ENCODE measurements around the gene CLDN6.
A peak's percentile ranks its signal among the peaks of the same experiment; 100 is the strongest.

CLDN6 gene

GRCh38 chr16:2971134-2971984 is 46.6 kb downstream of the CLDN6 start:
- DNase-seq (ENCODE audit: low spot score), result no peak

DNA sequence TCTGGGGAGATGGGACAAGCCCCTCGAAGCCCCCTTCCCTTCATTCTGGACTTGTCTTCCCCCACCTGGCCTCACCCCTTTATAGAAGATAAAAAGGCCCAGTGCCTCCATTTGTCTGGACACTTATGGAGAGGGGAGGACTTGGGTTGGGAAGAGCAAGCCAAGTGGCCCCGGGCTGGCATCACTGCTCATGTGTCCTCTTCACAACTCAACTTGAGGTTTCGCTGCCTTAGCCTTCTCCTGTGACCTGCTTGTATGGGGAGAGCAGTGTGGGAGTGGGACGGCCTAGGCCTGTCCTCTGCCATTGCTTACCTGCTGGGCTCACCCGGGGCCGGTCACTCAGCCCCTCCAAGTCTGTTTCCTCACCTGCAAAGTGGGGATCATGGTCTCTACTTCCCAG is 47.4 kb downstream of the CLDN6 start:
- no peak for DNase-seq (ENCODE audit: low spot score)

GRCh38 chr16:2969545-2970521 is 48.1 kb downstream of the CLDN6 start:
- DNase-seq (ENCODE audit: low spot score), result no peak

DNA sequence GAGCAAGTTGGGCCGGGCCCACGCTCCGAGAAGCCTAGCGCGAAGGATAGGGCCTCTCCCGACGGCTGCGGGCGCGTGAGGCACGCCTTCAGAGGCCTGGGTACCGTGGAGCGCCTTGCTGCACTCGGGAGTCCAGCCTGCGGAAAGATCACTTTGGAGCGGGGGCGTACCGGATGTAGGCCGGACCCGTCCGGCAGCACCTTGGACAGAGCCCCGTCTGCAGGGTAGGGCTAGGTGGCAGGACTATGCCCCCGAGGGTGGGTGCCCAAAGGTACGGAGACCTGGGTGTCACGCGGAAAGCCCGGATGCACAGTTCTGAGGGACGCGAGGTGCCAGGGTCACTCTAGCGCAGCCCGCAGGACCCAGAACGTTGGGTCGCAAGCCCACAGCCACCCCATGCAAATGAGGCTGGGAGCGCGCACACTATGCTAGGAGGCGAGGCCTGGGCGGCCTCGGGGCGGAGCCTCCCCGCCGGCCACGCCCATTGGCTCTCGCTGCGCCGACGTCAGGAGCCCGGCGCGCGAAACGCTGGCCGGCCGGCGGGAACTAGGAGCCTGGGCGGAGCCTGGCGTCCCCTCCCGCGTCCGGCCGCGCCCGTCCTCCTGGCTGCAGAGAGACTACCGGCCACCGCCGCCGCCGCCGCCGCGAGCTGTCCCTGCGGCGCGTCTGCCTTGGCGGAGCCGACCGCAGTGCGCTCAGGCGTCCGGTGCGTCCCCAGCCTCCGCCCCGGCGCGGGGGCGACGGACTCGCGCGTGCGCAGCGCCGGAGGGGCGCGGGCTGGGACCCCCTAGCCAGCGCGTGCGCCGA is 49.0 kb downstream of the CLDN6 start, which contains the start of gene PAQR4:
Gene PAQR4, plus strand, starts transcription at position 611 of the 807 bp plus-strand sequence. CDS start 327 bp downstream, outside the sequence.
- DNase-seq (ENCODE audit: low spot score), result peak; percentile 90

- DNase-seq (ENCODE audit: low spot score), result no peak
Observed at GRCh38 chr16:2968368-2968737, 49.6 kb downstream of the CLDN6 start.

- DNase-seq (ENCODE audit: low spot score), result no peak
Observed at GRCh38 chr16:2967721-2968161, 50.2 kb downstream of the CLDN6 start.

DNA sequence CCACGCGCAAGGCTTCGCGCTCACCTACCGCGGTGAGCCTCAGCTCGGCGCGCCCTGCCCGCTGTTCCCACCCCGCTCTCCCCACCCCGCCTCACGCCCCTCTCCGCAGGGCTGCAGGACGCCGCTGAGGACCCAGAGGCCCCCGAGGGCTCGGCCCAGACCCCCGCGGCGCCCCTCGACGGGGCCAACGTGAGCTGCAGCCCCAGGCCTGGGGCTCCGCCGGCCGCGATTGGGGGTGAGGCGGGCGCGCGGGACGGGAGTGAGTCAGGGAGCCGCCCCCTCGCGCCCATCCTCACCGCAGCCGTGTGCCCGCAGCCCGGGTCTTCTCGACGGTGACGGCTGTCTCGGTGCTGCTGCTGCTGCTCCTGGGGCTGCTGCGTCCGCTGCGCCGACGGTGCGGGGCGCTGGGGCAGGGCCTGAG is 50.8 kb downstream of the CLDN6 start:
- no peak for DNase-seq (ENCODE audit: low spot score)

GRCh38 chr16:2966808-2967191 is 51.2 kb downstream of the CLDN6 start:
- no peak for DNase-seq (ENCODE audit: low spot score)

DNA sequence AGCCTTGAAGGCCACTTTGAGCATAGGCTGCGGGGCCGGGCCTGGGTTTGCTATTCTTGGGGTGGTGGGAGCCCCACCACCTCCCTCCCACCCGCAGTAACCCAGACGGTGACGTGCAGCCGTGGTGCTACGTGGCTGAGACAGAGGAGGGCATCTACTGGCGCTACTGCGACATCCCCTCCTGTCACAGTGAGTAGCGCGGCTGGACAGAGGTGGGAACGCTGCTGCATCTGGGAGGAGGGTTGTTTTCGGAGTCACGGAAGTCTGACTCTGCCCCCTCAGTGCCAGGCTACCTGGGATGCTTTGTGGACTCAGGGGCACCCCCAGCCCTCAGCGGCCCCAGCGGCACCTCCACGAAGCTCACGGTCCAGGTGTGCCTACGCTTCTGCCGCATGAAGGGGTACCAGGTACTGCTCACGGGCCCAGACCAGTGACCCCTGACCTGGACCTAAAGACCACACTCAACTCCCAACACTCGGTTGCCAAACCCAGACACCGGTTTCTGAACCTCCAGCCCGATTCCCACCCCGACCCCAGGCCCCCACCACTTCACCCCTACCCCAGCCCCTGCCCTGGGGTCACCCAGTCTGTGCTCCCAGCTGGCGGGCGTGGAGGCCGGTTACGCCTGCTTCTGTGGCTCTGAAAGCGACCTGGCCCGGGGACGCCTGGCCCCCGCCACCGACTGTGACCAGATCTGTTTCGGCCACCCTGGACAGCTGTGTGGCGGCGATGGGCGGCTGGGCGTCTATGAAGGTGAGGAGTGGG is 51.8 kb downstream of the CLDN6 start:
- no peak for DNase-seq (ENCODE audit: low spot score)
